Left hindlimb (tissue), 1 donor: ENCODE measurements around the gene ZNF236.
"Not testable (repeated sequence)": the region's sequence is repeated elsewhere in the genome, so short reads cannot be mapped to it uniquely, and the experiment has no call there.

Experiments
- DNase-seq: peaks from one replicate; pipeline ENCODE4 v3.0.0-alpha.2; 2018

ZNF236 gene

GRCh38 chr18:76953583-76954233 is 131.4 kb downstream of the ZNF236 start:
- DNase-seq: peak; percentile 69

- DNase-seq: no peak
Measured at GRCh38 chr18:76955524-76956170, 133.3 kb downstream of the ZNF236 start.

- DNase-seq: no peak
Measured at GRCh38 chr18:76956648-76957047, 134.3 kb downstream of the ZNF236 start.

- no peak for DNase-seq
Measured at GRCh38 chr18:76957384-76958355, 135.3 kb downstream of the ZNF236 start.

- DNase-seq: no peak
Measured at GRCh38 chr18:76958692-76959341, 136.5 kb downstream of the ZNF236 start.

GRCh38 chr18:76959605-76960004 is 137.2 kb downstream of the ZNF236 start:
- DNase-seq: no peak

- DNase-seq: no peak
Measured at GRCh38 chr18:76960528-76961035, 138.2 kb downstream of the ZNF236 start.

GRCh38 chr18:76962851-76963250 is 140.5 kb downstream of the ZNF236 start:
- no peak for DNase-seq

- DNase-seq: no peak
Measured at GRCh38 chr18:76963936-76964335, 141.6 kb downstream of the ZNF236 start.

- DNase-seq: peak; percentile 7
Measured at GRCh38 chr18:76965555-76966151, 143.3 kb downstream of the ZNF236 start.

- DNase-seq: not testable (repeated sequence)
Measured at GRCh38 chr18:76967299-76967698, 144.9 kb downstream of the ZNF236 start.

GRCh38 chr18:76967721-76968472 is 145.5 kb downstream of the ZNF236 start:
- no peak for DNase-seq

GRCh38 chr18:76970770-76971559 is 148.6 kb downstream of the ZNF236 start:
- DNase-seq: peak; percentile 18

- peak; percentile 15 for DNase-seq
Measured at GRCh38 chr18:76972241-76972640, 149.9 kb downstream of the ZNF236 start.

- peak; percentile 28 for DNase-seq
Measured at GRCh38 chr18:76972846-76973519, 150.6 kb downstream of the ZNF236 start.

- DNase-seq: peak; percentile 16
Measured at GRCh38 chr18:76973520-76974266, 151.3 kb downstream of the ZNF236 start.

- peak; percentile 12 for DNase-seq
Measured at GRCh38 chr18:76974386-76974785, 152.0 kb downstream of the ZNF236 start.

GRCh38 chr18:76975577-76976110 is 153.3 kb downstream of the ZNF236 start:
- no peak for DNase-seq

- DNase-seq: peak; percentile 34
Measured at GRCh38 chr18:76977108-76977621, 154.8 kb downstream of the ZNF236 start.
